Measurements from ENCODE around the gene IFNL1. TPM values are rescaled to one million over a fixed set of nuclear protein-coding genes. Genes with fewer than 3 reads are reported as not detected.

The IFNL1 gene
- total RNA-seq, 1 donor from 2014 or later, result not detected

DNA sequence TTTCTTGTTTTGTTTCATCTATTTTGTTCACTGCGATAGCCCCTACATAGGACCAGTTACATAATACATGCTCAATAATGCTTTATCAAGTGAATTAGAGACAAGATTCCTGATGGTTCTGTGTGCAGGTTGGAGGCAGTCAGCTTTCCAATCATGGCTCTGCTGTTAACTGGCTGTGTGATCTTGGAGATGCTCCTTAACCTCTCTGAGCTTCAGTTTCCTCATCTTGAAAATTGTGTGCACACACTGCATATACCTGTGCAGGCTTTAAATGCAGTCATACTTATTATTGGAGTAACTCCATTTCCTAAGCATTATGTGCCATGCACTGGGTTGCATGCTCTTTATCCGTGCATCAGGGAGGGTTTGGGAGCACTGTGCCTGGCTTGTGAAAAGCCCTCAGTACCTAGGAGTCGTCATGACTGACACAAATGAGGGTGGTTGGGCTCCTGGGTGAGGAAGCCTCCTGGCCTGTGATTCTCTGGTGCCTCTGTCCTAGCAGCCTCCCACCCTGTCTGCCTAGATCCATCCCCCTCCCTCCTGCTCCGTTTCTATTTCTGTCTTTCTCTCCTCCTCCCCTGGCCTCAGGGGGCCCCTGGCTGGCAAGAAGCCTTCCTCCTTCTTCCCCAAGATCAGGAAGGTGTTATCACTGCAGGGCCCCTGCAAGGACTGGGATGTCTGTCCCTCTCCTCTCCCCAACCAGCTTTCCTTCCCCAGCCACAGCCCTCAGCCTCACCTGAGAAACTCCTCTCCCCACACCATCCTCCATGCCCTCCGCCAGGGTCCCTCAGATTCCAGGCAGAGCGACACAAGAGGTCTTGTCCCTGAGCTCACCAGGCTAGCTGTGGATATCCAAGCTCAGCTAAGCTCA, 8.7 kb downstream of the IFNL1 start:
- Histone ChIP-seq H3K27ac (replicated peaks) (no peak overlapping the region), H3K27me3 (ENCODE audit: low read depth) (peaks cover 90% of the 10 kb centered on the region), H3K4me3 (no peak overlapping the region), H3K36me3 (no peaks in the 10 kb centered on the region), H3K4me1 (peaks cover 15% of the 10 kb centered on the region), H3K9me3 (replicated peaks) (no peaks in the 10 kb centered on the region)
- TF ChIP-seq, protein P1, sequence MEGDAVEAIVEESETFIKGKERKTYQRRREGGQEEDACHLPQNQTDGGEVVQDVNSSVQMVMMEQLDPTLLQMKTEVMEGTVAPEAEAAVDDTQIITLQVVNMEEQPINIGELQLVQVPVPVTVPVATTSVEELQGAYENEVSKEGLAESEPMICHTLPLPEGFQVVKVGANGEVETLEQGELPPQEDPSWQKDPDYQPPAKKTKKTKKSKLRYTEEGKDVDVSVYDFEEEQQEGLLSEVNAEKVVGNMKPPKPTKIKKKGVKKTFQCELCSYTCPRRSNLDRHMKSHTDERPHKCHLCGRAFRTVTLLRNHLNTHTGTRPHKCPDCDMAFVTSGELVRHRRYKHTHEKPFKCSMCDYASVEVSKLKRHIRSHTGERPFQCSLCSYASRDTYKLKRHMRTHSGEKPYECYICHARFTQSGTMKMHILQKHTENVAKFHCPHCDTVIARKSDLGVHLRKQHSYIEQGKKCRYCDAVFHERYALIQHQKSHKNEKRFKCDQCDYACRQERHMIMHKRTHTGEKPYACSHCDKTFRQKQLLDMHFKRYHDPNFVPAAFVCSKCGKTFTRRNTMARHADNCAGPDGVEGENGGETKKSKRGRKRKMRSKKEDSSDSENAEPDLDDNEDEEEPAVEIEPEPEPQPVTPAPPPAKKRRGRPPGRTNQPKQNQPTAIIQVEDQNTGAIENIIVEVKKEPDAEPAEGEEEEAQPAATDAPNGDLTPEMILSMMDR (IDR thresholded peaks at IDR 0.05; ENCODE audit: borderline replicate concordance), result no peak
- intact Hi-C loops (cut with micrococcal nuclease), result no loop called here
- no peak for DNase-seq

- H3K27me3 ChIP-seq (ENCODE audit: low read depth), result peaks cover 87% of the 10 kb centered on the region
- H3K36me3 ChIP-seq, result no peaks in the 10 kb centered on the region
- TF ChIP-seq, protein P1 (IDR thresholded peaks at IDR 0.05; ENCODE audit: borderline replicate concordance), result no peak
- DNase-seq, result no peak
- peaks cover 15% of the 10 kb centered on the region for H3K4me1 ChIP-seq
- H3K27ac ChIP-seq (replicated peaks), result no peak overlapping the region
- H3K9me3 ChIP-seq (replicated peaks), result no peaks in the 10 kb centered on the region
- no peak overlapping the region for H3K4me3 ChIP-seq
- intact Hi-C loops (cut with micrococcal nuclease), result no loop called here
Observed at GRCh38 chr19:39306075-39306474, 9.9 kb downstream of the IFNL1 start.

GRCh38 chr19:39307046-39307821, 11.0 kb downstream of the IFNL1 start:
- no peak for DNase-seq

GRCh38 chr19:39307822-39308530, 11.8 kb downstream of the IFNL1 start:
- no peak overlapping the region for H3K27ac ChIP-seq (replicated peaks)
- peaks cover 15% of the 10 kb centered on the region for H3K4me1 ChIP-seq
- H3K9me3 ChIP-seq (replicated peaks), result no peaks in the 10 kb centered on the region
- no peak for DNase-seq
- peaks cover 78% of the 10 kb centered on the region for H3K27me3 ChIP-seq (ENCODE audit: low read depth)
- intact Hi-C loops (cut with micrococcal nuclease), result no loop called here
- H3K36me3 ChIP-seq, result no peaks in the 10 kb centered on the region
- TF ChIP-seq, protein P1 (IDR thresholded peaks at IDR 0.05; ENCODE audit: borderline replicate concordance), result no peak
- peak overlapping the region; percentile 52 for H3K4me3 ChIP-seq

More at GRCh38 chr19:39307046-39307821, 11.0 kb downstream of the IFNL1 start:
- Histone ChIP-seq H3K36me3 (no peaks in the 10 kb centered on the region), H3K27ac (replicated peaks) (no peak overlapping the region), H3K4me3 (peak overlapping the region; percentile 52), H3K9me3 (replicated peaks) (no peaks in the 10 kb centered on the region), H3K4me1 (peaks cover 15% of the 10 kb centered on the region), H3K27me3 (ENCODE audit: low read depth) (peaks cover 82% of the 10 kb centered on the region)
- intact Hi-C loops (cut with micrococcal nuclease), result no loop called here
- TF ChIP-seq, protein P1 (IDR thresholded peaks at IDR 0.05; ENCODE audit: borderline replicate concordance), result no peak
